GM19395 (cell line): ENCODE results near the gene ANKS1A.
"Not testable (repeated sequence)": the region's sequence is repeated elsewhere in the genome, so short reads cannot be mapped to it uniquely, and the experiment has no call there.

Source experiments
- ATAC-seq: cut with Tn5 transposase; IDR thresholded peaks from one replicate; pipeline ENCODE4 v1.9.1; 2021; ENCODE audit warnings: mild to moderate bottlenecking, moderate library complexity; ENCODE audit not compliant: unreplicated experiment

Gene ANKS1A

DNA sequence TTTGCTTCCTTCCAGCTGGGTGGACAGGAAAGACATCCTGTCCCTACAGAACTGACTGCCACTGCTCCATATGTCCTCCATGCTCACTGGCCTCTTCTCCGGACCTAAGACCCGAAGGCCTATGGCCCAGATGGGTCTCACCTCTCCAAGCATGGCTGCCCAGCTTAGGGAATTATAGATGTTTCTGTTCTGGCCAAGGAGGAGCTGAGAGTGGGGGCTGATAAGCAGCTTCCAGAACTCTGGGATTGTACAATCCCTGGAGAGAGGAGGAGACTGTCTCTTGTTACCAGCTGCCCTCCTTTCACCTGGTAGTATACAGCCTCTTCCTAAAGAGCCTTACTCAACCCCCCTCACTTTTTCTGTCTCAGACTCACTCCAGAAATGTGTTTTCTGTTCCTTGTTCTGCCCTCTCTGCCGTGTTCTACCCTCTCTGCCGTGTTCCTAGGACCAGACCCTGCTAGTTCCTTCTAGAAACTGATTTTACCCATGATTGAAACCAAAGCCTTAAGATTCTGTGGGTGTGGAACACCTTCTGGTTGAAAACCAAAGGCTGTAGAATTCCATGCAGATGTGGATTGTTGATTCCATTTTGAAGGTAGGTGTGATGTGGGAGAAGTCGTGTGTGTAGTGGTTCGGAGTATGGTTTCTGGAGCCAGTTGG lies 28.7 kb downstream of the ANKS1A start:
- ATAC-seq: no peak

DNA sequence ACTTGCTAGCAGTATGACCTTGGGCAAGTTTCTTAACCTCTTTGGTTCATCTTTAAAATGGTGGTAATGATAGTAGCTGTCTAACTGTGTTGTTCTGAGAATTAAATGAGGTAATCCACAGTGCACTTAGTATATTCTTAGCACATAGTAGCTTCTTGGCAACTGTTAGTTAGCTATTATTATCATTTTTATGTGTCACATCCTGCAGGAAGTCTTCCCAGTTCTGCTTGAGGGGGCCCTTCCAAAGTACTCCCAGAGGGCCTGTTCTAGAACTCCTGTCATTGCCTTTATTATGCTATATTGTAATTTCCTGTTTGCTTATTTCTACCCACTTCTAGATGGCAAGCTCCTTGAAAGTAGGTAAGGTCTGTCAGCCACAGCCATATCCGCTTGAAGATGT lies 30.6 kb downstream of the ANKS1A start:
- no peak for ATAC-seq

DNA sequence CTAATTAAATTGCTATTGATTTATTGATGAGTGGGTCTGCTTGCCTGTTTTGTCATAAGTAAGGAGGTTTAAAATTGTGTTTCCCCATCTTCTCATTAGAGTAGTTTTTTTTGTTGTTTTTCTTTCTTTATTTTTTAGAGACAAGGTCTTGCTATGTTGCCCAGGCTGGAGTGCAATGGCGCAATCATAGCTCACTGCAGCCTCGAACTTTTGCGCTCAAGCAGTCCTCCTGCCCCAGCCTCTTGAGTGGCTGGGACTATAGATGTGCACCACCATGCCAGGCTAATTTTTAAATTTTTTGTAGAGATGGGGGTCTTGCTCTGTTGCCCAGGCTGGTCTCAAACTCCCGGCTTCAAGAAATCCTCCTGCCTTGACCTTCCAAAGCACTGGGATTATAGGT lies 31.0 kb downstream of the ANKS1A start:
- no peak for ATAC-seq

DNA sequence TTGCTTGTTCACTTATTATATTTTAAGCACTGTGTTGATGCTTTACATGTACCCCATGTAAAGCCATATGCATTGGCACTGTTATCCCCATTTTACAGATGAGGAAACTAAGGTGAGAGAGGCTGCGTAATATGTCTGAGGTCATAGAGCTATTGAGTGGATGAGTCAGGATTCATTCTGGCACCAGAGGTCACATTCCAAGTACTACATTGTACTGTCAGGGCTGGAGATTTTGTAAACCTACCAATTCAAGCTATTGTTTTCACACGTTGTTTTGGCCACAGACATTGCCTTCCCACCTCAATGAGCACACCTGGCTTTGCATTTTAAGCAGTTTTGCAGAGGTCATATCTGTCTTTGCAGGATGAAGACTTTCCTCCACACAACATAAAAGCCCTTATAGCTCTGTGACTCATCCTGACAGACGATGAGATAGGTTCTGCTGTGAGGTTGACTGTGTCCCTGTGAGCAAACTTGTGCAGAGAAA lies 33.2 kb downstream of the ANKS1A start:
- ATAC-seq: no peak

DNA sequence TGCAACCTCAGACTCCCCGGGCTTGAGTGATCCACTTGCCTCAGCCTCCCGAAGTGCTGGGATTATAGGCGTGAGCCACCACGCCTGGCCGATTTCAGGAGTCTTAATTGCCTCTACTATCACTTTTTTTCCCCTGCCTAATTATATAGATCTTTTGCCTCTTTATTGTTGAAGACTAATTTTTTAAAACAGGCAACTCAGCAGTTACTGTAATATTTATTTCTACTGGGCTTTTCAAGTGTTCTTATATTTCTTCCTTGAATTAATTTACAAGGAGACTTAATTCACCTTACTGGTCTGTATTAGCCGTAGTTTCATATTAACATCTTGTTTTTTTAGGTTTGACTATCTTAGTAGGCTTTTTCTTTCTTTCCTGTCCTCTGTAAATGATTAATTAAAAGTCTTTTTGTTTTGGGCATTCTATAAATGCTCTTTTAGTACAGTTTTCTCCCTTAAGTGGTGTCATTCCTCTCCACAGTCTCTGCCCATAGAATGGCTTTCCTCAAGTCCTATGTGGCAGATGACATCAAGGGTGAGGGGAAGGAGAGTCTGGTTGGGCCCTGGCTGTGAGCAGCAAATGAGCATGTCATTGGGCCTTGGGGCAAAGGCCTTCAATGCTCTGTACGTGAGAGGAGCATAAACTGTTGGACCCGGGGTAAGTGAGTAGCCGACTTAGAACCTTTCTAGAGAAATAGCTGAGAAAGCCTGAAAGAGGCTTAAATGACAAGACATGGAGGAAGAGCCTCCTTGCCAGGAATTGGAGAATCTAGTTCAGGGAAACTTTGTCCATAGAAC lies 36.0 kb downstream of the ANKS1A start:
- no peak for ATAC-seq

DNA sequence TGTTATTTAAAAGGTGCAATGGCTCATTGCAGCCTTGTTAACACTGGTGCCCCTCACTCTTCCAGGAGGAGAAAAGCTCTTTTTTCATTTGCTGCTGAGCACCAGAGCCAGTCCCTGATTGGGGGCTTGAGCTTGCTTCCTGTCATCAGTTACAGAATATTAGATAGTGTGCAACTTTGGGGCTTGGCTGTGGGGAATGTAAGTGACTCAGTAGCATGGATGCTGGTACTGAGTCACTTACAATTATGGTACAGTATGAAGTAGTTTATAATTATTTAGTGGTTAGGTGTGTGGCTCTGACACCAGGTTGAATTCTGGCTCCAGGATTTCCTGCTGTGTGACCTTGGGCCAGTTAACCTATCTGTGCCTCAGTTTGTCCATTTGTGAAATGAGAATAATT lies 37.6 kb downstream of the ANKS1A start:
- no peak for ATAC-seq

DNA sequence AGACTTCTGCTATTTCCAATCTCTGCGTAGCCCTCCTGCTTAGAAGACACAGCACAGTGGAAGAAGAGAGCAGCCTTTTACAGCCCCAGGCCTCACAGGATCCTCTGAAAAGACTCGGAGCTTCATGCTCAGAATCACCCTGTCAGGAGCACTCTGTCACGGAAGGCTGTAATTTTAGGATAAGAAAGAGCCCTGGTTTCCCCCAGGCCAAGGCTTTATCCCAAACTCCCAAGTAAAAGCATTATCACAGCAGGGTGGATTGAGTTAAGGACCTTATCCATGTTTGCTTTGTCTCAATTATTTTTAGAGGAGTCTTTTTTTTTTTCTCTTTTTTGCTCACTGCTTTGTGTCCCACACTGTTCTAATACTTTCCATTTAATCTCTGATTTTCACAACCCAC lies 39.2 kb downstream of the ANKS1A start:
- no peak for ATAC-seq

DNA sequence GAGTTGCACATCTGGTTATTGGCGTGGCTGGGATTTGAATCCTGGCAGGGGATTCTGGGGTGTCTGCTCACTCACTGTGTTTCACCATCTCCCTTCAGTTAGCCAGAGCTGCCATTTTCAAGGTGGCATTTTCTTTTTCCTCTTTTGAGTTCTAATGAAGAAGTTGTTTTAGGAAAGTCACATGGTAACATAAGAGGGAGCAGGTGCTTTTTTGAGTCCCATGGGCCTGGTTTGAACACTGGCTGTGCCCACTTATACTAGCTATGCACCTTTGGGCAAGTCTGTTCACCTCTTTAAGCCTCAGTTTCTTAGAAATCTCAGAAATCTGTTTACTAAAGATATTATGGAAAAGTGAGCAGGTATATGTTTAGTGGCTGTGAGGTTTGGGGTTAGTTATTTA lies 39.6 kb downstream of the ANKS1A start:
- no peak for ATAC-seq

DNA sequence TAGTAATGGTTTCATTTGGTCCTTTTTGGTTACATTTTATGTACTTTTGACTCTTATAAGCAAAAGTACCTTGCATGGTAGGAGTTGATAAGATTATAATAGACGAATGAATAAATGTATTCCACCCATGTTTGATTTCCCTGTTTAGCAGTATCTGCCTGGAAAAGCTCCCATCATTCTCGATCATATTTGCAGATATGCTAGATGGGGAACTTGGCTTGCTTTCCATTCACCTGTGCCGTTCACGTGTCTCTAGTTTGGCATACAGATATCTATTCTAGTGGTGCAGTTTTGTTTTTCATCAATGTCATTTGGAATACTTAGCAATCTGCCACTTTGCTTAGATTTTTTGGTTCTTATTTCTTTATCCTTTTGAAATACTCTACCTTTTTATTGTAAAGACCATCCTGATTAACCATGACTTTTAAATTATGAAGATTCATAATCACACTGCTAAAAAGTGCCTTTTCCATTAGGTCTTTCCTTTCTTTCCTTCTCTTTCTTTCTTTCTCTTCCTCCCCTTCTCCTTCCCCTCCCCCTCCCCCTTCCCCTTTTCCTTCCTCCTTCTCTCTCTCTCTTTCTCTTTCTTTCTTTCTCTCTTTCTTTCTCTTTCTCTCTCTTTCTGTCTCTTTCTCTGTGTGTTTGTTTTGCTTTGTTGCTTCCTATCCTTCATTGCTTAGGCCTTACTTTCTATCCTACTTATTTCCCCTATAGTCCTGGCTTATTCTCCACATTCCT lies 40.4 kb downstream of the ANKS1A start:
- ATAC-seq: no peak

DNA sequence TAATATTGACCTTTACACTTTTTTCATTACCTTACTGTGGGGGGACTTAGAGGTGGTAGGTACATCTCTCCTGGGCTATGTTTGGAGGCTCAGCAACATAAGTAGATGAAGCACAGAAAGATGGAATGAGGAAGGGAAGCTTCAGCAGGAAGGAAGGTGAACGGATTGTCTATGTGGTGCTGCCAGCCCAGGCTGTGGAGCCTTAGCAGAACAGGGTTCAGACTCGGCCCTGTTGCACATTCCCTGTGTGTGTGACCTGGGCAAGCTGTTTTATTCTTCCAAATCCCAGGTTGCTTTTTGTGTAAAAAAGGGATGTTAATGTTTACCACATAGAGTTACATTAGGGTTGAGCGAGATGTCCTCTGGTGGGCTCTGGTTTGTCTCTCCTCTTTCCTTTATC lies 41.2 kb downstream of the ANKS1A start:
- ATAC-seq: no peak

DNA sequence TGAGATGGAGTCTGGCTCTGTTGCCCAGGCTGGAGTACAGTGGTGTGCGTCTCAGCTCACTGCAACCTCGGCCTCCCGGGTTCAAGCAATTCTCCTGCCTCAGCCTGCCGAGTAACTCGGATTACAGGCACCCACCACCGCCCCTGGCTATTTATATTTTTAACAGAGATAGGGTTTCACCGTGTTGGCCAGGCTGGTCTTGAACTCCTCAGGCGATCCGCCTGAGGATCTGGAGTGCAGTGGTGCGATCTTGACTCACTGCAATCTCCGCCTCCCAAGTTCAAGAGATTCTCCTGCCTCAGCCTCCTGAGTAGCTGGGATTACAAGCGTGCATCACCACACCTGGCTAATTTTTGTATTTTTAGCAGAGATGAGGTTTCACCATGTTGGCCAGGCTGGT lies 43.1 kb downstream of the ANKS1A start:
- ATAC-seq: not testable (repeated sequence)

DNA sequence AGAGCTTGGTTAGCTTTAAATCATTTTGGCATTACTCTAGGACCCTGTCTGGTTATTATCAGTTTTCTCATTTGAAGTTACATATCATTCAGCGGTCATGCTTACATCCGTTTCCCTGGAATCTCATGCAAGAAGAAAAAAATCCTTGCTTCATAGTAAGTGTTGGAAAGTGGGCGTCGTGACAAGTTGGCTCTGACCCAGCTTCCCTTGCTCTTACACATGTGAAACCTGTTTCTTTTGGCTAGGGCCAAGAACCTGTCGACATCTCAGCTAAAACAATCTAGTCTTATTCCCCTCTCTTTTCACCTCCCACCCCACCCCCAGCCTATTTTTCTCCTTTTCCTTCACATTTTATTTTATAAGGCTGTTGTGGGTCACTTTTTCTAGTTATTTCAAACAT lies 45.5 kb downstream of the ANKS1A start:
- no peak for ATAC-seq

DNA sequence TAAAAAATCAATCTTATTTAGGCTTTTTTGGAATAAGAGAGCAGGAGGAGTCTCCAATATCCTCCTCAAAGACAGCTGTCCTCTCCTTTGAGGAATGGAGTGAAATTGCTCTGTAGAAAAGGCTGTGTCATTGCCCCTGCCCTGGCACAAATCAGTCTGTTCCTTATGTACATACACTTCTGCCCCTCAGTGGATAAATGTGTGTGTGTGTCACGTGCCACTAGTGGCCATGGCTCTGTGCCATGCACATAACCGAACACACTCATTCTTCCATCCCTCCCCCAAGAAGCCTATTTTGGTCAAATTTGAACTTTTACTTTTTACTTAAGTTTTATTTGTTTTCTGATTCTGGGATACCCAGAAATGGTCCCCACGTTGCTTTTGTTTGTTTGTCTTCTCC lies 49.2 kb downstream of the ANKS1A start:
- ATAC-seq: no peak

DNA sequence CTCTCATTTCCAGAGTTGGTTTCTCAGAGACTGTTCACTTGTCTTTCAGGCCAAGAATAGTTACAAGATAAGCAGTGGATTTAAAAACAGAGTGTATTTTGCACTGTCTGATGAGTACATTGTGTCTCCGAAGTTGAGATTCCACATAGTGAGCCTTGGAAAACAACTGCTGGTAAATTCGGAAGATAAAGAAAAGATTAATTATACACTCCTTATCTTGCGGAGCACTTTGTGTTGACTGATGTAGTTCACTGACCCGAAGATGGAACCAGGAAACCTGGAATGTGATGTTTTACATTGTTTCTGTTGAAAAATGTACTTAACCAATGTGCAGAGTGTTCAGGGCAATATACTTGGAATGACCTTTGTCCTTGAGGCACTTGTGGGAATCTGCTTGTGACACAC lies 51.0 kb downstream of the ANKS1A start:
- no peak for ATAC-seq

DNA sequence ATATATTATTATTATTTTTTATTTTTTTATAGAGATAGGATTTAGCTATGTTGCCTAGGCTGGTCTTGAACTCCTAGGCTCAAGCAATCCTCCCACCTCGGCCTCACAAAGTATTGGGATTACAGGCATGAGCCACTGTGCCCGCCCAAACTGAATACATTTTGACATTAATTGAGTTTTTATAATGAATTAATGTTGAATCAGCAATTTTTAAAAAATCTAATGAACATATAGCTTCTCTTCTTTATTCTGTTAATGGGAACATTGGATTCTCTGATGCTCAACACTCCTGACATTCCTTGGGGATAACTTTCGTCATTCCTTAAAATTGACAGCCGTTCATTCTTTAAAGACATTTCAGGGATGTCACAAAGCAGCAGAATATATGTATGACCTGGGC lies 52.4 kb downstream of the ANKS1A start:
- ATAC-seq: no peak

DNA sequence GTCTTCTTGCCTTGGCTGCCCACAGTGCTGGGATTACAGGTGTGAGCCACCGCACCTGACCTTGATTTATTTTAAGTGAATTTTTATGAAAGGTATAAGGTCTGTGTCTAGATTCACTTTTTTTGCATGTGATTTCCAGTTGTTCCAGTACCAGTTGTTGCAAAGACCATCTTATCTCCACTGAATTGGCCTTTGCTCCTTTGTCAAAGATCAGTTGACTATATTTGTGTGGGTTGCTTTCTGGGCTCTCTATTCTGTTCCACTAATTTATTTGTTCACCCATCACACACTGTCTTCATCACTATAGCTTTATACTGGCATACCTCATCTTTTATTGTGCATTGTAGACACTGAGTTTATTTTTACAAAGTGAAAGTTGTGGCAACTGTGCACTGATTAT lies 56.3 kb downstream of the ANKS1A start:
- no peak for ATAC-seq

DNA sequence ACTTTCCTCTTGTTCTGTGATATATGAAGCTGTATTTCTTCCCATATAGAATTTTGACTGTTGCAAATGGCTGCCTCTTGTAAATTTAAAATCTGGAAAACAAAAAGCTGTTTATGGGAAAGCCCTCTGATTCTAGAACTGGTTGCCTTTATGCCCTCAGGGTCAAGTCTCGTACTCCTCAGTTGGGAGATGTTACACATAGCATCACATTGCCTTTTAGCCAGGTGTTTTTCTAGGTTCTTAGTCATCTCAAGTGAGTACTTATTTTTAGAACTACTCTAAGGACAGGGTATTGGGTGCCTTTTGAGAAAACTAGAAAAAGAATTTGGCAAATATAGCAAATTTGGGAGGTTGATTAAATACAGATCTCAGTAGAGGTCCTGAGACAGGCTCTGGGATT lies 58.5 kb downstream of the ANKS1A start:
- no peak for ATAC-seq

DNA sequence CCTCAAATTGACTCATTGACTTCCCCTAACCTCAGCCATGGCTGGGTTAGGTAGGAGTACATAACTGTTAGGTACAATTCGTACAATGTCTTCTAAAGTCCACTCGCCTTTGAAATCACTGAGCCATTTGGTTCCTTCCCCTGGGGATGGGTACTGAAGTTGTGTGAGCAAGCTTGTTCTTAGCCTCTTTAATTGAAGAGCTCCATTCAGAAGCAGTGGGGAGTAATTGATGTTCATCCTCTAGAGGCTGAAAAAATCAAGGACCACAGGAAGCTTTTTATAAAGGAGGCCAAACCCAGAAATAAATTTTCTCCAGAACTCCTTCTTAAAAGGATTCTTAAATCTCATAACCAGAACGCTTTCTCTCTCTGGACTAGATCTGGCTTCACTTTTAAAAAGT lies 60.6 kb downstream of the ANKS1A start:
- ATAC-seq: no peak

DNA sequence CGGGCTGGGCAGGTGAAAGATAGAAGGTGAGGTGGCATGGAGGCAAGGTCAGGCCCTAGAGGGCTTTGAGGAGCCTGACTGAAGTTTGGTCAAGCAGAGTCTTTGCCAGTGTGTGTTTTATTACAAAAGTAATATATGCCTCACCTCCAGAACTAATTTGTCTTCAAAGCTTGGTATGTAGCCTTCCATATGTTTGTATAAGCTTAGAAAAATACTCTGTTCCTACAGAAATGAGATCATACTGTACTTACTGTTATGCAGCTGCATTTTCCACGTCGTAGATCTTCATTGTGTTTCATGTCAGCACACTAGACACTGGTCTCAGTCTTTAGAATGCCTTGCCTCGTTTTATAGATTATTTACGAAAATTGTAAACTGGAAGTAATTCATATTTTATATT lies 61.8 kb downstream of the ANKS1A start:
- no peak for ATAC-seq

DNA sequence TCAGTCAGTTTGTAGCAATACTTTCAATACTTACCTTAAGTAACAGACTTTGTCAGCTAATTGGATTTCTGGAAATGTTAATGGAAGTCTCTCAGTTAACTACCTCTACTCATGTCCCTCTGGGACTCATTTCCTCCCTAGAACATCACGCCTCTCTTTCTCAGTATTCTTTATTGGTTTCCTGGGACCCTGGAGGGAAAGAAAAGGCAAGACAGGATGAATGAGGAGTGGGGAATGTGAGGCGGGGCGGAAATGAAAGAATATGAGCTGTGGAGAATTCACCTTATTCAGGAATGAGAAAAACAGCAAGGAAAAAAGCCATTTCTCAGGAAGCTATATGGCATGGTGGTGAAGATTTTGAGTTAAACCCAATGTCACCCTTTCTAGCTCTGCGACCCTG lies 62.7 kb downstream of the ANKS1A start:
- ATAC-seq: no peak

DNA sequence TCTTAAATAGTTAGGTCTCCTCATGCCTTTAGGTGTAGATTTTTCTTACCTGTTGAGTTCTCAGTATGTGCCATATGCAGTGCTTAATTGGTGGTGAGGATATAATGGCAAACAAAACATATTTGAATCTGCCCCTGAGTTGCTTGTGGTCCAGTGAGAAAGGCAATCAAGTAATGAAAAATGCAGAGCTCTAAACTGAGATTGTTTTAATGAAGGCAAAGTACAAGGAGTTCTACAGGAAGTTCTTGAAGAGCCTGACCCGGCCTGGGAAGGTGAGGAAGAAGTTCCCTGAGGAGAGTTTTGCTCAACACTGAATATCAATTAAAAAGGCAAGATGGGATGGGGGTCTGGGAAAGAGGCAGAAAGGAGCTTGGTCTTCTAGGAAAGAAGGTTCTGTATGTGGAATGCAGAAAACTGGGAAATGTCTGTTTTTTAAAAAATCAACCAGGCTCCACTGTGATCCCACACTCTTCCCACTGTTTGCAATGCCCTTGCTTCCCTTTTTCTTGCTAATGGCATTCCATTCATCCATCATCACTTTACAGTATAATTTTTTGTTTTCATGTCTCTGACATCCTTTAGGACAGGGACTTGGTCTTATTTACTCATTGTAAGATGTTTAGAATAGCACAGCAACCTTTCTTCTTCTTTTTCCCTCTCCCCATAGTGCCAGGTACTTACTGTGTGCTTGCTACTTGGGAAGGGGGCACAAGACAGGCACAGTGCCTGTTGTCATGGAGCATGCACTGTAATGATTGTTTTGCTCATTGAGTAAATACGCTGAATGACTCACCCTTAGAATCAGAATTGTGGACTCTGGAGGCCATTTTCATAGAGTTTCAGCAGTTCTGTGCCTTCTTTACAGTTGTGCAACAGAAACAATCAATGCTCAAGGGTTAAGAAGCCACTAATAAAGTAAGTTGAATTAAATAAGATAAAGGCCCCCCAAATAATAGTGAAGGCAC lies 64.3 kb downstream of the ANKS1A start:
- ATAC-seq: no peak
